GM21390 (cell line): ENCODE results near the gene JAG1.

ENCODE experiments used
- ATAC-seq: cut with Tn5 transposase; IDR thresholded peaks from one replicate; pipeline ENCODE4 v1.9.1; 2021; ENCODE audit not compliant: unreplicated experiment

Gene JAG1

GRCh38 chr20:10669843-10670446 is 3.9 kb downstream of the JAG1 start:
- no peak for ATAC-seq

DNA sequence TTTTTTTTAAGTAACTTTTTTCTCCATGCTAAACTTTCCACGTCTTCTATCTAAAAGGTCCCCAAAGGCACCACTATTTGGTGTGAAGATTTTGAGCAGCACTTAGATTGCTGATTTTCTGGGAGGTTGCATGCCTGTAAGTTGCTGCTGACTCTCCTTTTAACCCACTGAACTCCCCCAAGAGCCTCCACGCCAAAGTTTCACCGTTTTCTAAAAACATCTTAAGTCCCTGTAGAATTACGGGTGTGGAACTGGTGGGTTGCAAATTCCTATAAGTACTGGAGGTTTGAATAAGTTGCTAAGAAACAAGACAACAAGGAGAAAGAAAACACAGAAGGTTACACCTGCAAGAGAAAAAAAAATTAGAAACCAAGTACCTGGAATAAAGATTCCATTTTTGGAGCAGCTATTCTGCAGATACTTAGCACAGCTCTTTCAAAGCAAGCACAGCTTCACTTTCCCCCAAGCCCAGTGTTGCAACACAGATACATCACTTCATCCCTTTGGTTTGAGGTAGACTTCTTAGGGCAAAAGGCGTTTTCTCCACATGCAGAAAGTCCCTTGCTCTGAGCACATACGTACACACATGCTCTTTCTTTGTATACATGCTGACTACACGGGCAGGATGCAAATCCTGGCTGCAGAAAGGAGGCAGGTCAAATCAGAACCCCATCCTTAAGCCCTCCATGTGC is 5.0 kb downstream of the JAG1 start:
- no peak for ATAC-seq

GRCh38 chr20:10667560-10668167 is 6.1 kb downstream of the JAG1 start:
- ATAC-seq: no peak

GRCh38 chr20:10667077-10667401 is 6.8 kb downstream of the JAG1 start:
- no peak for ATAC-seq

GRCh38 chr20:10666221-10667076 is 7.3 kb downstream of the JAG1 start:
- ATAC-seq: no peak

DNA sequence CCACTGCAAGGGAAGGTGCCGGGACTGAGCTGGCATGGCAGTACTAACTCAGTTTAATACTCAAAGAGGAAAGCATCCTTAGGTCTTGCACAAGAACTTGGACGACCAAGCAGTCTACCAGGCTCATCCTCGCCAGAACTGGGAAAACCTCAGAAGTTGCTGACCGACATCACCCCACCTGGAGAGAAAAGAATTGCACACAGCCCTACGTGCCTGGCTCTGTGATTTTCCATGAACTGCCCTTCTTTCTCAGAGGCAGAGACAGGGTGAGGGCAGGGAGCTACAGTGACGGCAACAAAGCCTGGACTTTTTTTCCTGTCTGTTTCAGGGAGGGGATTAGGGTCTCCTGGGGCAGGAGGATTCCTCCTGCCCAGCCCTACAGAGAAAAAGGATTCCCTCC is 8.0 kb downstream of the JAG1 start:
- no peak for ATAC-seq

GRCh38 chr20:10665027-10665561 is 8.7 kb downstream of the JAG1 start:
- no peak for ATAC-seq

GRCh38 chr20:10663756-10664155 is 10.0 kb downstream of the JAG1 start:
- no peak for ATAC-seq

DNA sequence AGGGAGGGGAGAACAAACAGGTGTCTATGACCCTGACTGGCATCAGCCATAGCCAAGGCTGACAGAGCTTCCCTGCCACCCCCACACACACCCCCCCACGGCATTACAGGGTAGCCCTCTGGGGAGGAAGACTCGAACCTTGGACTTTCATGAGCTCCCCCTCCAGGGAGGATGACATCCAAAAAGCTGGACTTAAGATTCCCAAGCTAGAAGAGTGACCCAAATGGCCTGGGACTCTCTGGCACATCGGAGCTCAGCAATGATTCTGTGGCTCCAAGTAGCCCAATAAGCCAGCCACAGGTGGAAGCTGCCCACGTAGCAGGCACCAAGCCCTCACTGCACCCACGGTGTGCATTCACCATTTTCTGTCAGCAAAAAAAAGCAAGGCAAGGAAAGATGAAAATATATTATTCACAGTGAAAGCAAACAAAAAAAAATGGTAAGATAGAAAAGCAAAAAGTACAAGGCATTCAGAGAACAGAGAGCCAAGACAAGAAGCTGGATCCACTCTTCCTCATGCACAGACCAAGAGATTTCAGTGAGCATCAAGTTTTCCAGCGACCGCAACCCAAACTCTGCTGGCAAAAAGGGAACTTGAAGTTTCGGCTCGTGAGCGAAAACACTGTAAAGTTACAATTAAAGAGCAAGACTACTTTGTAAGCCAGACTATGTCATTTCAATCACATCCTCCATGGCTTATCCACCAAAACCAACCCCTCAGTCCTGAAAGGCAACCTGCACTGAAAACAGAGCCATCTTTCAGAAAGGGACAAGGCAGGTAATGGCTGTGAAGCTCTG is 10.9 kb downstream of the JAG1 start:
- ATAC-seq: no peak

DNA sequence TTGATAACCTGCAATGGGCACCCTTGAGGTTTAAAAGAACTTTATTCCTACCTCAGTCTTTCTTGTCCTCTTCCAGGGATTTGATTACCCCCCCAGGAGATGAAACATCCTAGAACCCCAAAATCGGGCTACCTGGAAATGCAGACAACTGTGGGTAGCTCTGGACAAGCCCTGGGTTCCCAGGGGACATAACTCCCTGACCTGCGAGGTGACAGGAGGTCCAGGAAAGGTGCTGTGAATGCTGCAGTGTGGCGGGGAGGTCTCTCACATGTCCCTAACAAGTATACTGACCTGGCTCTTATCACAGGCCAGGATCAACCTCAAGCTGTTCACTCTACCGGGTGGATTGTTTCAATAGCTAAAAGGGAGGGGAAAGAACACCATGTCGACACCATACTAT is 11.6 kb downstream of the JAG1 start:
- no peak for ATAC-seq

DNA sequence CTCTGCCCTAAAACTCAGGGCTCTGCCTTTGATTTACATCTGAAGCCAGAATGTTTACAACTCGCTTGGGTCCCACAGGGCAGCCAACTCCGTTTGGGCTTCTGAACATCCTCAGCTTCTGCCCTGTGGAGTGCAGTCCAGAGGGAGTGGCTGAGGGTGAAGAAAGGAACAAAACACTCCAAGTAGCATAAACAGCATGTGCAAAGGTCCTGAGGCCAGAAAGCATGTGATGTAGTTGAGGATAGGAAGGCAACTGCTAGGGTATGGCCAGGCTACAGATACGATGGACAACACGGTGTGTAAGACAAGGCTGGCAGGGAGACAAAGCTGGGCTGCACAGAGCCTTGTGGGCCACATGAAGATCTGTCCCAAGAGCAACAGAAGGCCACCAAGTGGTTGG is 12.5 kb downstream of the JAG1 start:
- ATAC-seq: no peak

GRCh38 chr20:10660661-10661060 is 13.1 kb downstream of the JAG1 start:
- ATAC-seq: no peak

DNA sequence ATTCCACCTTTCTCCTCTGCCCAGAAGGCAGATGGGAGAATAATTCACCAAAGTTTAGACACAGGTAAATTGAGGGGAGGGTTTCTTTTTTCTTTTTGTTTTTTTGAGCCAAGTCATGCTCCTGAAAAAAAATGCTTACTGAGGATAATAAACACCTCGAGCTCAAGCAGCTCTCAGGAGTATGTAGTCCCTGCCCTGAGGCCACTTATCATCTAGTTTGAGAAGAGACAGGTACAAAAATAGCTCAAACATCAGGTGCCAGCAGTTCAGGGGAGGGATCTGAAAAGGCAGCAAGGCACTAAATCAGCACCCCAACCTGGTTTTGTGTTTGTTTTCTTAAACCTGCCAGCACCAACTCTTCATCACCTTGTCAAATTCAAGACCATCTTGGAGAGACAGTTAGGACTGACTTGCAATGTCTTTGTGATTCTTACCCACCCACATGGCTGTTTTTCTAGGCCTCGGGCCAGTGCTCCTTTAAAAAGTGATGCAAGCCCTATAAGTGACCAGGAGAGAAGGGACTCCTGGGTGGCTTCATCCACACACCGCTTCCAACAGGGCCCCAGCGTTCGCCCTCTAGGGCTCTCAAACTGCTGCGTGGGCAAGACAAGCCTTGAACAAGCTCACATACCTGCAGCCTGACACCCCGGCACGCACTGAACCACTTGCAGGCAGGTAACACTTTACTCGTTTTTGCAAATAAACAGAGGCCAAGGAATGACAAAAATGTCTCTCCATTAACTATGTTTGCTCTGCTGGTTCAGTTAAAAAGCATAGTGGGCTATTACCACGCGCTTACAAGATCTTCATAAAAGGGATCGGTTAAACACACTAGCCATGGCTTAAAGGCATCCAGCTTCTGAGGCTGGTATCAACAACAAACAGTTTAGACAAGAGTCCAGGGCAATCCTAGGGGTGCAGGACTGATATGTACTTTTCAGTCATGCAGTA is 13.9 kb downstream of the JAG1 start:
- no peak for ATAC-seq

- no peak for ATAC-seq
Measured at GRCh38 chr20:10658876-10659632, 14.7 kb downstream of the JAG1 start.

DNA sequence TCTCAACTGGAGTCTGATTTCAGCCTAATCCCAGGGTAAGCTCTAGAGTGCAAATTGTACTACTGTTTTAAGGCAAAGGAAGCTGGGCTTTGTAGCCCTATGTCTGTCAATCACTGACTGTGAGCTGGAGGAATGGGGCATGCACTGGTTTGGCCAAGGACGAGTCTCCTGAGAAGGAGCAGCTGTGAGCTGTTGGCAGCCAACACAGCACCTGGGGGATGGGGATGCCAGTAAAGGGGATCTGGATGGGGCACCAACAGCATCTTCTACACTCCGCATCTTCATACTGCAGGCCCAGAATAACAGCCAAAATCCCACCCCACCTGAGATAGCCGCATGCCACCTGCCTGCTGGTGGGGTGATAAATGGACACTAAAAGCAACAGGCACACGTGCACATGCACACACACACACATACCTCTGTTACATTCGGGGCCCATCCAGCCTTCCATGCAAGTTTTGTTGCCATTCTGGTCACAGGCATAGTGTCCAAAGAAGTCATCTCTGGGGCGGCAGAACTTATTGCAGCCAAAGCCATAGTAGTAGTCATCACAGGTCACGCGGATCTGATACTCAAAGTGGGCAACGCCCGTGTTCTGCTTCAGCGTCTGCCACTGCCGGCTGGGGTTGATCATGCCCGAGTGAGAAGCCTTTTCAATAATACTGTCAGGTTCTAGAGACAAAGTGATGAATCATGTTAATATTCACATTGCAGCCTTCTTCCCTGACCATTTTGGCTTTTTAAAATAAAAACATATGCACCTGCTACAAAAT is 15.6 kb downstream of the JAG1 start:
- no peak for ATAC-seq

- no peak for ATAC-seq
Measured at GRCh38 chr20:10657453-10657852, 16.3 kb downstream of the JAG1 start.

- ATAC-seq: no peak
Measured at GRCh38 chr20:10655720-10656669, 17.8 kb downstream of the JAG1 start.
